22Rv1 (cell line): Measurements from ENCODE around the gene LNP1.

Experiments used
- ZFX ChIP-seq: fragments of 450-650 bp; IDR thresholded peaks from 2 replicates; pipeline ENCODE4 v1.6.1; 2017; ENCODE audit warnings: antibody characterized with exemption, borderline replicate concordance
- TF ChIP-seq, protein P1 (sequence below): fragments of 450-650 bp; IDR thresholded peaks from 2 replicates; pipeline ENCODE4 v1.5.1; 2017; ENCODE audit warnings: mild to moderate bottlenecking

DNA sequence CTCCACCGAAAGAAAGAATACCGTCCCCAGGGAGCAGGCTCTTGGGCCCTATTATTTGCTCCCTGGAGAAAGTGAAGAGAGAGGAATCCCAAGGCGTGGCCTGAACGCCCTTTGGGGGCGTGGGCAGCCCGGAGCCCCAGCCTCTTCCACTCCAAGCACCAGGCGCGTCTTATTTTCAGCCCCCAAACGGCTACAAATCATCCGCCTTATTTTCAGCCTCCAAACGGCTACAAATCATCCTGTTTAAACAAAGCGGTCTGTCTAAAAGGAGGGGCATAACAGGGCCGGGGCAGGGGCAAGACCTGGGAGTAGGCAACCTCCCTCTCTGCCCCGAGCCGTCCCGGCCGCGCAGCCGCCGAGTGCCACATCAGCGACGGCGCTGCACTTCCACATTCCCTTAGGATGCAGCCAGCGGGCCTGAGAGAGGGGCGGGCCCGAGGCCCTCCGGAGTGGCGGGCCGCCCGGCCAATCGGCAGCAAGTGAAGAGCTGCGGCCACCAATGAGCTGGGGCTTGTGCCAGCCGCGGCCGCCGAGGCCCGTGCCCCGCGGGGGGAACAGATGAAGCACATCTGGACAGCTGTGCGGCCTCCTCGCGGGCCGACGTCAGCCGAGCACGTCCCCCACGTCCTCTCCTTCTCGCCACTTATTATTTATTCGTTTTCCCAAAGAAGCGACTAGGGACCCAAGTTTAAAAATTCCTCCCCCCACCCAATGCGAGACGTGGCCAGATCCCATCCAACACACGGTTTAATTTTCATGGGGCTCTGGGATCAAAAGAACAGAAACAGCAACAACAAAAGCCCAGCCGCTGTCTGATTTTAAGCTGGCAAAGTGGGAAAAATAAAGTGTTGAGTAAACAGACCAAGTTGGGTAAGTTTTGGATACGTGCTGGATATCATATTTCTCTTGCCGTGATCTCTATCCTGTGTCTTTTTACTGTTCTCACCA, 91.0 kb downstream of the LNP1 start, which contains the start of gene TMEM45A:
- TF ChIP-seq, protein P1, sequence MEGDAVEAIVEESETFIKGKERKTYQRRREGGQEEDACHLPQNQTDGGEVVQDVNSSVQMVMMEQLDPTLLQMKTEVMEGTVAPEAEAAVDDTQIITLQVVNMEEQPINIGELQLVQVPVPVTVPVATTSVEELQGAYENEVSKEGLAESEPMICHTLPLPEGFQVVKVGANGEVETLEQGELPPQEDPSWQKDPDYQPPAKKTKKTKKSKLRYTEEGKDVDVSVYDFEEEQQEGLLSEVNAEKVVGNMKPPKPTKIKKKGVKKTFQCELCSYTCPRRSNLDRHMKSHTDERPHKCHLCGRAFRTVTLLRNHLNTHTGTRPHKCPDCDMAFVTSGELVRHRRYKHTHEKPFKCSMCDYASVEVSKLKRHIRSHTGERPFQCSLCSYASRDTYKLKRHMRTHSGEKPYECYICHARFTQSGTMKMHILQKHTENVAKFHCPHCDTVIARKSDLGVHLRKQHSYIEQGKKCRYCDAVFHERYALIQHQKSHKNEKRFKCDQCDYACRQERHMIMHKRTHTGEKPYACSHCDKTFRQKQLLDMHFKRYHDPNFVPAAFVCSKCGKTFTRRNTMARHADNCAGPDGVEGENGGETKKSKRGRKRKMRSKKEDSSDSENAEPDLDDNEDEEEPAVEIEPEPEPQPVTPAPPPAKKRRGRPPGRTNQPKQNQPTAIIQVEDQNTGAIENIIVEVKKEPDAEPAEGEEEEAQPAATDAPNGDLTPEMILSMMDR, result 0 out of 2 replicates have a peak, but pooled peaks have one; percentile 8
- no peak for TF ChIP-seq ZFX
